Left ventricle myocardium superior (tissue), 1 donor: ENCODE measurements around the gene MRPS9. TPM values are rescaled to one million over a fixed set of nuclear protein-coding genes. Genes with fewer than 3 reads are reported as not detected.
A peak's percentile ranks its signal among the peaks of the same experiment; 100 is the strongest.

Experiments
- ATAC-seq: fragments of 200-7000 bp; cut with Tn5 transposase; one replicate; pipeline ENCODE4 v1.9.1; 2020; ENCODE audit warnings: mild to moderate bottlenecking, moderate library complexity
- DNase-seq: peaks from one replicate; pipeline ENCODE4 v3.0.0-alpha.2; 2020
- intact Hi-C: fragments of 100-400 bp; cut with micrococcal nuclease; formaldehyde crosslinking; loops from one replicate; pipeline ENCODE4 v1.11.0; 2022
- long read RNA-seq: library from polyadenylated mRNA; unstranded; transcript quantifications from one replicate; pipeline ENCODE4 v2.0.0, GENCODE V29; 2021
- total RNA-seq: library from RNA; stranded (reverse); fragmentation: NEBNext Ultra II Directional; extraction: Animal tissue kit (Norgen Biotek cat#: 25700); gene quantifications from one replicate; pipeline ENCODE4 v1.2.1, GENCODE V29; 2021
- donor health status: DM: no; HTN: yes; CAD: no; lungs with severe emphysema.

Gene MRPS9
- 81.8 TPM for total RNA-seq
- long read RNA-seq, transcript MRPS9-201 (11 exons, 1,500 nt) = major isoform, 202 of 214 reads
- long read RNA-seq, partial matches to known transcripts = 4 of 214 reads
- long read RNA-seq, other reads (novel, unspliced or antisense) = 8 of 214 reads

DNA sequence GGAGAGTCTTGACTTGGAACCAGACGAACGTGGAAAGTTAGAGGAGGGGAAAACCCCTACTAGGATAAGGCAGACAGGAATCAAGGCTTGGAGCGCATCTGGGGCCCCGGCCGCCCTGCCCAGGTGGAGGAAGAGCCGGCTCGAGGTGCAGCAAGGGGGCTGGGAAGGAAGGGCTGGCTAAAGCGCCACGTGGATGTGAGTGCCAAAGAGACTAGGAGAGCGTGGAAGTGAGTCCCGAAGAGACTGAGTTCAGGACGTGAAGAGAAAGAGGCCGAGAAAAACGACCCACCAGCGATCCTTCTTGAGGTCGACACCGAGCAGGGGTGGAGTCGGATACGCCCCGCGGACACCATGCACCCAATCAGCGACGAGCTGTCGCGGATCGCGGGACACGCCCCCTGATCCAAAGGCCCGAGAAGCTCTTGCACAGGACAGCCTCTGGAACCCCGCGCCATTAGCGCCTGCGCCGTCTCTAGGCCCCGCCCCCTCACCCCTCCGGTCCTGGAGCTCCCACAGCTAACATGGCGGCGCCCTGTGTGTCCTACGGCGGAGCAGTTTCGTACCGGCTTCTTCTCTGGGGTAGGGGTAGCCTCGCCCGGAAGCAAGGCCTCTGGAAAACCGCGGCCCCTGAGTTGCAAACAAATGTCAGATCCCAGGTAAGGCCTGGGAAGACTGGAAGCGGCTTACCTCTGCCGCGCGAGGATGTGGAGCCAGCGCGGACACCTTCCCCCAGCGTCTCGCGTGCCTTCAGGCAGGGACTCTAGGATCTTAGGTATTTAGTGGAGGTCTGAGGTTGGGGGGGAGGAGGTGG is at the start of gene MRPS9:
Gene MRPS9 (plus strand): TSS at position 498 of the 811 bp plus-strand sequence. CDS start 24 bp downstream, at position 522.
- intact Hi-C loops = no loop called here
- DNase-seq (peak; percentile 99), ATAC-seq (peak; percentile 100)

DNA sequence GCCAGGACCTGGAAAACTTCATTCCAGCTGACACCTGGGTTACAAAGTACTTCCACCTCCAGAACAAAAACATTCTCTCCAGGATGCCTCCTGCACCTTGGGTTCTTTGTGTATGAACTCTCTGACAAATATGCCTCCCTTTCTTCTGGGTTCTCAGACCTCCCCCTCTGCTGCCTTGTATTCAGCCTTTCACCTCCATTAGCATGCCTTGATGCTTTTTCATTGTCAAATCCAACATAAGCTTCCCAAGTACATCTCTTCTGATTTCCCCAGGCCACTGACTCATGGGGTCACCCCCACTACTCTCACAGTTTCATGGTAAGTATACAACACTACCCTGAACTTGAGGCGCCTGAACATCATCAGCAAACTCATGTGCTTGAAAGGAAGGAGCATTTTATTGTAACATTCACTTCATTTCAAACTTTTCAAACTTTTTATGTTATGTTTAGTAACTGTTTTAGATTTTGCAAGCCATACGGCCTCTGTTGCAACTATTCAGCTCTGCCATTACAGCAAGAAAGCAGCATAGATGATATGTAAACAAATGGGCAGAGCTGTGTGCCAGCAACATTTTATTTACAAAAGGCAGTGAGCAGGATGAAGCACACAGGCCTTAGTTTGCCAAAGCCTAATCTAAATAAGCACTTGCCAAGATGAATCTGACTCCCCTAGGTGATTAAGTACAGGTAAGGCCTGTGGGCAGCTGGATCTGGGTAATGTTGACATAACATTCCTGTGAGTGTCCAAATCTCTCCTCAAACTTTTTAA is 32.5 kb upstream of the MRPS9 start:
- no peak for ATAC-seq
- intact Hi-C loops = no loop called here
- DNase-seq = no peak

DNA sequence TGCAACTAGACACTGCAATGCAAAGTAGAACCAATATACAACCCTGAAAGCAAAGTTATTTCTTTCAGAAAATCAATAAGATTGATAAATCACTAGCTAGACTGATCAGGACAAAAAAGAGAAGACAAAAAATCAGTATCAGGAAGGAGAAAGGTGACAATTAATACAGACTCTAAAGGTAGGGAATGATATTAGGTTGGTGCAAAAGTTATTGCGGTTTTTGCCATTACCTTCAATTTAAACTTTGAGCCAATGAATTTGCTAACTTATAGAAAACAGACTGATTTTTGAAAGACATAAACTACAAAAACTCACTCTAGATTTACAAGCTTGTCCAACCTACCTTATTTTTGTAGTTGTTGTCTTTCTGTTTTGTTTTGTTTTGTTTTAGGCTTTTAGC is 30.5 kb upstream of the MRPS9 start:
- DNase-seq = no peak
- intact Hi-C loops = no loop called here
- no peak for ATAC-seq

GRCh38 chr2:105032476-105032875 is 5.4 kb upstream of the MRPS9 start:
- intact Hi-C loops = loop anchor here (5.0 kb wide), 1 partner anchor 50 kb away; no protein-coding TSS in a partner anchor
- DNase-seq = no peak
- ATAC-seq = no peak

- intact Hi-C loops = loop anchor here (5.0 kb wide), 1 partner anchor 48 kb away; no protein-coding TSS in a partner anchor
- ATAC-seq (no peak), DNase-seq (no peak)
Measured at GRCh38 chr2:105034170-105034569, 3.7 kb upstream of the MRPS9 start.

- DNase-seq (no peak), ATAC-seq (peak; percentile 10)
- intact Hi-C loops = no loop called here
Measured at GRCh38 chr2:105038383-105039061, 653 bp downstream of the MRPS9 start.

- DNase-seq = no peak
- ATAC-seq = no peak
- intact Hi-C loops = no loop called here
Measured at GRCh38 chr2:105039559-105039958, 1.7 kb downstream of the MRPS9 start.

DNA sequence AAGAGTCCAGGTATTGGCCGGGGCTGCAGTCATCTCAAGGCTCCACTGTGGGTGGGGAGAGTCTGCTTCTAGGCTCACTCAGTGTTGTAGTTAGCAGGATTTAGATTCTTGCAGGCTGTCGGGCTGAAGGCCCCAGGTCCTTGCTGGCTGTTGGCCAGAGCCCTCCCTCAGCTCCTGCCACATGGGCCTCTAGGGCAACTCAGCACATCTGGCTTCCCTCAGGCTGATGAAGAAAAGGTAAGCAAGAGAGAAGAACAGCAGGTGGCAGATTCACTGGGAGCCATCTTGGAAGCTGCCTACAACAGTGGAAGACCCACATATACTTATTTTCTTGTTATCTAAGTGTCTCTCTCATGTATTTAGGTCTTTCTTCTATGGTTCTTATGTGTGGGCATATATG is 4.3 kb downstream of the MRPS9 start:
- DNase-seq = peak; percentile 43
- intact Hi-C loops = no loop called here
- no peak for ATAC-seq

DNA sequence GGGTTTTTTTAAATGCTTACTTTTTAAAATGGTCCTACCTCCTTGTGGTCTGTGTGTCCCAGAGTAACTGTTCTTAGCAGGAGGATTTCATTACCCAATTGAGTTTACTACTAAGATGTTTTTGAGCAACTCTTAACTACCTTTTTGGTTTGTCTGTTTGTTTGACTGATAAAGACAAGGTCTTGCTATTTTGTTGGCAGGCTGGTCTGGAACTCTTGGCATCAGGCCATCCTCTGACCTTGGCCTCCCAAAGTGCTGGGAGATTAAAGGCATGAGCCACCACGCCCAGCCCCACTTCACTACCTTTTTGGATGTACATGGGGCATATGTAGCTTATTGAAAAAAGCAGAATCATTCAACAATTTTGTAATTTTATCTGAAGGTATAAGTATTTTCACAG is 14.9 kb downstream of the MRPS9 start:
- ATAC-seq (peak; percentile 87), DNase-seq (peak; percentile 59)
- intact Hi-C loops = no loop called here

DNA sequence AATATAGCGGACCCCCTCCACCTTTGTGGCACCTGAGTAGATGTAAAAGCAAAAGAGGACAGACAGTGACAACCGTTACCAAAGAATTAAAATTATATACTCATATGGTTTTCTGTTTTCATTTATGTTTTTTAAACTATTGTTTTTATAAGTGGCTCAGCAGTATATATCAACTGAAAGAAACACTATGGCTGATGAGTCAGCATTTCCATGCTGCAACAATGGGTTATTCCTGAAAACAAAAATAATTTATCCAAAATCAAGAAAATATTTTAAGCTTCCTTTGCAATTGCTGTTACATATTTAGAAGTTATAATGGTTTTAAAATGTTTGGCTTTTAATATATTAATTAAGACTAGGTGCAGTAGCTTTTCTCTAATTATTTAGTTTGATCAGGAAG is 17.7 kb downstream of the MRPS9 start:
- intact Hi-C loops = no loop called here
- ATAC-seq = no peak
- no peak for DNase-seq

DNA sequence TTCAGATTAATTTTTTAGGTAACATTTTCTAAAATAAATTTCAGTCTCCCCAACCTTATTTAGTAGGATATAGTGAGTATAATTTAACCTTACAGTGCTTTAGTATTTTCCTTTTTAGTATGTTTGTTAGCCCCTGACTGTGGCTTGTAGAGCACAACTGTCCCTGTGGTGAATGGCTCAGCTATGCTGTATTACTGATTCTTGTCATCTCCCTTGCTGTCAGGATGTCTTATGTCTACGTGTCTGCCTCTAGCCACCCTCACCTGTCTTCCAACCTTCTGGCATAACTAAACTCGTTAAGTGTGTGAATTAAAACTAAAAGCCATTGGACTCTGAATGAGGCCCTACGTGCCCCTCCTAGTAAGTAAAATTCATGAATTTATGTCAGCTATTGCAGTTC is 18.4 kb downstream of the MRPS9 start:
- ATAC-seq (no peak), DNase-seq (no peak)
- intact Hi-C loops = no loop called here

- no peak for ATAC-seq
- intact Hi-C loops = no loop called here
- no peak for DNase-seq
Measured at GRCh38 chr2:105057005-105057404, 19.1 kb downstream of the MRPS9 start.

DNA sequence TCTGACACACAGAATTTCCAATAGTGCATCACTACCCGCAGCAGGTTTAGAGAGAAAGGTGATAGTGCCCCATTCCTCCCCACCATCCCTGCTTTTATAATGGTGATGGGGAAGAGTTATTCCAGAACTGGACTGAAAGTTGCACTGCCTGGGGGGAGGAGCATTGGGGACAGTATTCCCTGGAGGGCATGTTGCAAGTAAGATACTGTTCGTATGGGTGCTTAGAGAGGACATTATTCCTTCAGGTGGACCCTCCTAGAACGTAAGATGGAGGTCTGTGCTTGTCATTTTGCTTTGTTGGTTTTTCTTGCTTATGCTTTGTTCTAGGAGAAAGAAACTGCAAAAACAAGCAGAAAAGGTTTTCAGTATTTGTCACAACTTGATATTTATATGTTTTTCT is 23.7 kb downstream of the MRPS9 start:
- DNase-seq = no peak
- ATAC-seq = no peak
- intact Hi-C loops = no loop called here

DNA sequence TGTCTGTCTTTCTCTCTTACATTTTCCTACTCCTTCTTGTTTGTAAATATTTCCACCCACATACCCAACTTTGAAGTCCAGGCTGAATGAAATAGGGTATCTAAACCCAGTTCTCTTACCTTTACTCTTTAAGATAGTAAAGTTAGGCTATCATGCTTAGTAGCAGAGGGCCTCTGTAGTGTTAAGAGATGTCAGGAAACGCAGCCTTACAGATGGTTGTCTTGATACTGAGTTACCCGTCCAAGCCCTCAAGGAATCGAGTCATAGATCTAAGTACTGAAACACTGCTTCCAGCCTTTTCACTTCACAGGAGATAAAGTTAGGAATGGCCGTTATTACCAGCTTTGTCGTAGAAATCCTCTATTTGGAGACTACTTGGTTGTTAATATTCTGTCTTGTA is 24.3 kb downstream of the MRPS9 start:
- no peak for ATAC-seq
- DNase-seq = no peak
- intact Hi-C loops = no loop called here

- ATAC-seq = no peak
- DNase-seq = no peak
- intact Hi-C loops = no loop called here
Measured at GRCh38 chr2:105068387-105068786, 30.5 kb downstream of the MRPS9 start.

- ATAC-seq = peak; percentile 33
- intact Hi-C loops = no loop called here
- no peak for DNase-seq
Measured at GRCh38 chr2:105068875-105069274, 31.0 kb downstream of the MRPS9 start.

- intact Hi-C loops = no loop called here
- DNase-seq = no peak
- no peak for ATAC-seq
Measured at GRCh38 chr2:105070010-105070865, 32.4 kb downstream of the MRPS9 start.

DNA sequence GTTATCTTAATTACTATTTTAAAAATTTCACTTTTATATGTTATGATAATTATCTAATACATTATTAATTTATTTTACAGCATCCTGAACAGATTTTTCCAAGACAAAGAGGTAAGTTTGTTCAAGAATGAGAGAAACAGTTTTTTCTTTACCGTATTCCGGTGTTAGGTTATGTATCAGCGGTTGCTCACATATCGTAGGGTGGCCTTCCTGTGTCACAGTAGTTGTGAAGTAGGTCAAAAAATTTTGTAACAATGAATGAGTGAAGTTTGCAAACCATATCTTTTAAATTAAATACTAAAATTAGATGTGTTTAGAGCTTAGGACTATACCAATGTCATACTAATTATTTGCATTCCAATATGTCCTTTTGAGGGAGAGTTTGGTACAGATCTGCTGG is 33.5 kb downstream of the MRPS9 start:
- ATAC-seq (no peak), DNase-seq (no peak)
- intact Hi-C loops = no loop called here

- DNase-seq (no peak), ATAC-seq (no peak)
- intact Hi-C loops = no loop called here
Measured at GRCh38 chr2:105072039-105072438, 34.2 kb downstream of the MRPS9 start.
